A549 treated with AZD9567 at 1 μM for 4 hours (cell line): ENCODE measurements around the gene GRIN3A. TPM values are rescaled to one million over a fixed set of nuclear protein-coding genes. Genes with fewer than 3 reads are reported as not detected.

Experiments
- total RNA-seq: library from RNA; stranded (reverse); fragments of 200-300 nt; extraction: Qiagen RNA extraction; gene quantifications from 5 replicates; pipeline ENCODE4 v1.2.3, GENCODE V29; 2022; ENCODE audit not compliant: insufficient read depth

GRIN3A gene
- total RNA-seq = not detected in 5 replicates

DNA sequence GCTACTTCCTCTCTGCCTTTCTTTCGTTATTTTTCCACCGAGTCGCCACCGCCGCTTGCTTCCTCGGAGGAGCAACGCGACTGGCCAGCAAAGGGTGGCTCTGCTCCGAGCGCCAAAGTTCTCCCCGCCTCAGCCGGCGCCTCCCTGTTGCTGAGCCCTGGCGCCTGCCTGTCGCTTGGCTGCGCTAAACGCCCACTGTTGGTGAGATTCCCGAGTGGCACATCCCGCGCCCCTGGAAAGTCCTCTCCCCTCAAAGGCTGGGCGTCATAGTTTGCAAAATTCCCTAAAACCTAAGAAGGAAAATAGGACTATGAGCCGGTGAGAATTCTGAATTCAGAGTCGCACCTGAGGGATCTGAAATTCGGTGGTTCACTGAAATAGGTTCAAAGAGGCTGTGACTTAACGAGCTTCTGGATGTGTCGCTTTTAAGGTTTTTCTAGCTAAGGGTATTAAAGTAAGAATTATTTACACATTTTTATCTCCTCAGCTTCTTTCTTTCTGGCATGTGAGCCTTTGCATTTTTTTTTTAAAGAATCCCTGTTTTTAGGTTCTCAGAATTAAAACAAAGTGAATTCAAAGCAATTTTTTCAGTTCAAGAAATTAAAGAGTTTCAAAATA is at the start of gene GRIN3A:
TSS of gene GRIN3A (minus strand) at position 82 of the 618 bp plus-strand sequence. CDS start 668 bp downstream, outside the sequence.

DNA sequence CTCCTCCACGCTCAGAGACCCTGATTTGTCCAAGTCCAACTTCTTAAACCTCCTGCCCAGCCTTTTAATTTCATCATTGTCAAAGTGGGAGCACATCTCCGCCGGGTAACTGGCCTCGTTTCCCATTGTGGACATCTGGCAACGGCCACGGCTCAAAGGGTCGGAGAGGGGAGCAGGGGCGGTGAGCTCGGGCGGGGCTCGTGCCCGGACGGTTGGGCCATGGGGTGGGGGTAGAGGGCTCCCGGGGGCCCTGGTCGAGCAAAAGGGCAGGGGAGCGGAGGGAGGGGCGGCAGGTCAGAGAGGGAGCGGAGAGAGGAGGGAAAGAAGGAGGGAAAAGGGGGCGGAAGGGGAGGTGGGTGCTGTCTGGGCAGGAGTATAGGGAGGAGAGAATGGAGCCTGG is 143.7 kb downstream of the GRIN3A start, which contains the start of gene PPP3R2:
TSS of gene PPP3R2 (minus strand) at position 174 of the 400 bp plus-strand sequence. CDS start at position 126, 48 bp downstream.

DNA sequence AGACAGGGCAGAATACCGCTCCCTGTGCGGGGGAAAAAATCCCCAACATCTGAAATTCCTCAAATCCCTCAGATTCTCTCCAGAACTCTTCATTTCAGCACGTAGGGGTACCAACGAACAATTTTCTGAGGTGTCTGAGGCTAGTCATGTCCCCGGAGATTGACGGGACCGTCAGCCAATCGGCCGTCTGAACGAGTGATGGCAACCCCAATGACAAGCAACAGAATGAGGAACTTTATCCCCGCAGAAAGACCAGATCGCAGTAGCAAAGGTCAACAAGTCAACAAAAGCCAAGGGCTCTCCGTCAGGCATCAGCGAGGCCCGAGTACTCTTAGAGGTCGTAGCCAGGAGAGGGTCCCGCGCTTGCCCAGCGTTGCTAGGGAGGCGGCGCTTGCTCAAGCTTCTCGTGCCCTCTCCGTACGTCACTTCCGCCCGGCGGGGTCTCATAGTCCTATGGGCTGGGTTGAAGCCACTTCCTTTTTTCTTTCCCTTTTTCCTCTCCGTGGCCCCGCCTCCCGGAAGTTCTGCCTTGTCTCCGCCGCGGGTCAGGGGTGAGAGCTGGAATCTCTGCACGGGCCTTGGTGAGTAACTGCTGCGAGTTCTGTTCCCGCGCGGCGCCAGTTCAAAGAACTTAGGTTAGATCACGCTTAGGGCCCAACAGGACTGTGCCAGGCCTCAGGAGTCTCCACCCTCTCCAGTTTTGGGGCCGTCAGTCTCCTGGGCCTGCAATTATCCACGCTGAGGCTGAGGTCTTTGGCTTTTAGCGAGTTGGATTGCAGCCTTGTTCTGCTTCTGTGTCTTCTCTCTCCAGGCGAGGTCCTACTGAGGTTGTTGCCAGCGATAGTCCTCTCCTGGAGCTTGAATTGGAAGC is 204.9 kb downstream of the GRIN3A start, which contains the start of gene RNF20:
TSS of gene RNF20 (plus strand) at position 520 of the 871 bp plus-strand sequence. CDS start 1,571 bp downstream, outside the sequence.

Other genes starting within 250 kb of the GRIN3A start
- gene RNF20, start 204.8 kb downstream of the GRIN3A start, total RNA-seq = 19.7 to 24.4 TPM (median 22.2 TPM) in 5 replicates
- gene PPP3R2, start 143.7 kb downstream of the GRIN3A start, total RNA-seq = not detected in 5 replicates